Heart left ventricle (tissue), 16 donors: ENCODE results near the gene SIL1. TPM values are rescaled to one million over a fixed set of nuclear protein-coding genes. Genes with fewer than 3 reads are reported as not detected.

ENCODE experiments used
- ATAC-seq, 4 donors: fragments of 200-7000 bp; cut with Tn5 transposase; one replicate each; pipeline ENCODE4 v1.9.1; 2020 to 2022; ENCODE audit warnings: moderate library complexity in 4 of 4, mild to moderate bottlenecking in 3 of 4, moderate number of reproducible peaks in 1 of 4
- DNase-seq, 5 donors: peaks; one replicate each; pipeline ENCODE4 v3.0.0-alpha.2; 2020
- H3K27ac ChIP-seq, 12 donors: fragments of 200-600 bp; sonication (generic) in 4 of 12; one replicate each; pipeline versions ENCODE4 v1.5.0 to v1.8.0; 2016 to 2022; ENCODE audit warnings: mild to moderate bottlenecking in 2 of 12
- H3K27me3 ChIP-seq, 9 donors: fragments of 200-600 bp; sonication (generic) in 2 of 9; one replicate each; pipeline versions ENCODE4 v1.5.1 to v1.8.0; 2016 to 2022; ENCODE audit warnings: mild to moderate bottlenecking in 3 of 9
- H3K36me3 ChIP-seq, 9 donors: fragments of 200-600 bp; sonication (generic) in 2 of 9; one replicate each; pipeline versions ENCODE4 v1.5.0 to v1.8.0; 2018 to 2022; ENCODE audit warnings: mild to moderate bottlenecking in 2 of 9
- H3K4me1 ChIP-seq, 12 donors: fragments of 200-600 bp; sonication (generic) in 4 of 12; one replicate each; pipeline versions ENCODE4 v1.5.0 to v1.8.0; 2016 to 2022; ENCODE audit warnings: mild to moderate bottlenecking in 3 of 12
- H3K4me3 ChIP-seq, 12 donors: fragments of 200-600 bp; sonication (generic) in 4 of 12; one replicate each; pipeline versions ENCODE4 v1.5.0 to v1.8.0; 2017 to 2022; ENCODE audit warnings: mild to moderate bottlenecking in 9 of 12, moderate library complexity in 4 of 12
- H3K9me3 ChIP-seq, 12 donors: fragments of 200-600 bp; sonication (generic) in 4 of 12; one replicate each; pipeline versions ENCODE4 v1.5.0 to v1.8.0; 2016 to 2022; ENCODE audit warnings: mild to moderate bottlenecking in 1 of 12
- CTCF ChIP-seq, 12 donors: fragments of 200-600 bp; sonication (generic) in 4 of 12; IDR thresholded peaks; one replicate each; pipeline versions ENCODE4 v1.5.0 to v1.8.0; 2018 to 2022; ENCODE audit warnings: antibody characterized with exemption in 12 of 12, mild to moderate bottlenecking in 5 of 12
- POLR2A ChIP-seq, 2 donors: fragments of 450-650 bp; IDR thresholded peaks; one replicate each; pipeline ENCODE4 v1.6.1; 2017; ENCODE audit warnings: antibody characterized with exemption in 2 of 2, mild to moderate bottlenecking in 2 of 2, moderate library complexity in 2 of 2
- WGBS, 4 donors: extraction: QIAGEN DNeasy Blood & Tissue Kit in 2 of 4; methylation state at CpG; one replicate each; pipeline versions ENCODE4 v1.1.5 to v1.1.7; 2013 to 2018; 5-methylcytosine and 5-hydroxymethylcytosine counted together
- intact Hi-C, 10 donors: fragments of 100-400 bp; cut with DNase I; formaldehyde crosslinking; loops; one replicate each; pipeline versions ENCODE4 v1.11.1 to v1.14.2; 2022
- polyA plus RNA-seq, 2 donors: library from polyadenylated mRNA; stranded (reverse); fragments of 200-250 nt; gene quantifications; one replicate each; pipeline ENCODE4 v1.2.3, GENCODE V29; 2013
- total RNA-seq, 9 donors: library from RNA; depleted of rRNA in 2 of 9; stranded (reverse); fragments of >200 nt in 2 of 9; fragmentation: NEBNext Ultra II Directional in 3 of 9; extraction: Animal tissue kit (Norgen Biotek cat#: 25700) in 3 of 9; gene quantifications; one replicate each; pipeline versions ENCODE4 v1.1.0 to v1.2.4, GENCODE V29; 2016 to 2023
- donor health status: ischemic (EF 13 %, LVEDD 7.1; RV severe dilation, severe dysfunction).
- donor health status: healthy with polysubstance abuse.
- donor health status: DM: no; HTN: yes; CAD: no.
- donor health status: DM: no; HTN: no; CAD: no.
- donor health status: ischemic (EF 25% LVEDD 6.9; RV normal size, moderate dysfunction).
- donor health status: ischemic (EF 25% LVEDD 5.7; RV mildly dilated, moderate dysfunction).
- donor health status: healthy.
- donor health status: DM: yes; HTN: yes; CAD: no.
- donor health status: ischemic (EF 35%, LVEDD 5.7; RV mildly dilated, moderate dysfunction).
- donor health status: nonischemic (EF 11% LVEDD 7.7; RV severe dilation, severe dysfunction).
- donor health status: DM: yes; HTN: yes; CAD: no.
- donor health status: PGD.
- donor health status: ischemic (EF 29% LVEDD 5.4; RV normal size, mild dysfunction).
- donor health status: nonischemic (EF 23%, LVEDD 6.1; RV moderate dilation, normal function).

SIL1 gene
- total and polyA plus RNA-seq, 11 donors: 33.8 to 341 (median 40.2) TPM

GRCh38 chr5:139215107-139215975 is 17.2 kb upstream of the SIL1 start:
- intact Hi-C loops: no loop called here
- WGBS, 4 donors: 52 to 64% (median 57%) methylated on average over 15 of the region's 15 CpGs
- no peak for DNase-seq
- Histone ChIP-seq H3K27ac (no peak overlapping the region), H3K9me3 (no peaks in the 10 kb centered on the region), H3K27me3 (no peaks in the 10 kb centered on the region), H3K4me3 (no peak overlapping the region), H3K36me3 (no peaks in the 10 kb centered on the region), H3K4me1 (peaks cover 0 to 9% (median 0%) of the 10 kb centered on the region in 12 donors)
- TF ChIP-seq POLR2A (IDR thresholded peaks at IDR 0.05) (no peak), CTCF (IDR thresholded peaks at IDR 0.05) (no peak)
- ATAC-seq: no peak

GRCh38 chr5:139214646-139215045 is 16.5 kb upstream of the SIL1 start:
- H3K4me1 ChIP-seq: peaks cover 0 to 9% (median 0%) of the 10 kb centered on the region in 12 donors
- H3K4me3 ChIP-seq: no peak overlapping the region
- H3K36me3 ChIP-seq: no peaks in the 10 kb centered on the region
- 95 to 100% (median 97%) methylated on average over 2 of the region's 2 CpGs for WGBS, 4 donors
- no peaks in the 10 kb centered on the region for H3K9me3 ChIP-seq
- no peak overlapping the region for H3K27ac ChIP-seq
- TF ChIP-seq CTCF (IDR thresholded peaks at IDR 0.05) (no peak), POLR2A (IDR thresholded peaks at IDR 0.05) (no peak)
- no peaks in the 10 kb centered on the region for H3K27me3 ChIP-seq
- intact Hi-C loops: no loop called here
- ATAC-seq: no peak
- no peak for DNase-seq

- H3K36me3 ChIP-seq: no peaks in the 10 kb centered on the region
- no peak for DNase-seq
- peaks cover 0 to 9% (median 0%) of the 10 kb centered on the region in 12 donors for H3K4me1 ChIP-seq
- H3K27me3 ChIP-seq: no peaks in the 10 kb centered on the region
- 88 to 94% (median 93%) methylated on average over 2 of the region's 2 CpGs for WGBS, 4 donors
- intact Hi-C loops: no loop called here
- no peak overlapping the region for H3K27ac ChIP-seq
- ATAC-seq: no peak
- TF ChIP-seq POLR2A (IDR thresholded peaks at IDR 0.05) (no peak), CTCF (IDR thresholded peaks at IDR 0.05) (no peak)
- no peaks in the 10 kb centered on the region for H3K9me3 ChIP-seq
- H3K4me3 ChIP-seq: no peak overlapping the region
Observed at GRCh38 chr5:139212906-139213305, 14.7 kb upstream of the SIL1 start.

GRCh38 chr5:139212486-139212885 is 14.3 kb upstream of the SIL1 start:
- ATAC-seq: no peak
- intact Hi-C loops: no loop called here
- Histone ChIP-seq H3K9me3 (no peaks in the 10 kb centered on the region), H3K27me3 (no peaks in the 10 kb centered on the region), H3K36me3 (no peaks in the 10 kb centered on the region), H3K27ac (no peak overlapping the region), H3K4me1 (peaks cover 0 to 9% (median 0%) of the 10 kb centered on the region in 12 donors), H3K4me3 (no peak overlapping the region)
- TF ChIP-seq CTCF (IDR thresholded peaks at IDR 0.05) (no peak), POLR2A (IDR thresholded peaks at IDR 0.05) (no peak)
- 50 to 69% (median 66%) methylated on average over 3 of the region's 3 CpGs for WGBS, 4 donors
- peak in 1 of 5 donors; percentile 28 for DNase-seq
